ENCODE results near the gene SEMA4C.

SEMA4C gene

DNA sequence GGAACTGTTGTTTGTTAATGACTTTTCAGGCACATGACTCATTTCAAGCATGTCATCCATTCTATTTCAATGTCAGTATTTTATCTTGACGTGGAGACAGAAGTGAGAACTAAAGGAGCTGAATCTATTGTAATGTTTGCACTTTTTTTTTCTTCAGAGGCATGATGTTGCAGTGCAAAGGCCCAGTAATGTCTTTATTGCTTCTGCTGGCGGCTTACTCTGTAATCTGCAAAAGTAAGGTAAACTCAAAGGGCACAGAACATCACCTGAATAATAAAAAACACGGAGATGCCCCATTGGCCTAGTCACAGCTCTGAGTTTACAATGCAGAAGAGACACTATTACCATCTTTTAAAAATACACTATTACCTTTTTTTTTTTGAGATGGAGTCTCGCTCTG lies 56.2 kb downstream of the SEMA4C start:
- H3K4me3 ChIP-seq (ENCODE audit: low read length): no peak overlapping the region
- H3K9me3 ChIP-seq (ENCODE audit: insufficient read depth, low read length): no peaks in the 10 kb centered on the region
- H3K4me2 ChIP-seq (ENCODE audit: low read length): no peak overlapping the region
- no peak for TF ChIP-seq EZH2phosphoT487 (IDR thresholded peaks at IDR 0.05; ENCODE audit: low read depth)
- no peaks in the 10 kb centered on the region for H3K27me3 ChIP-seq (ENCODE audit: low read depth, low read length)
- no peak overlapping the region for H2AFZ ChIP-seq (ENCODE audit: low read depth, low read length)
- H4K20me1 ChIP-seq (ENCODE audit: insufficient read depth, low read length): peaks cover 8% of the 10 kb centered on the region; the same call in 1 of the 2 replicates
- no peak overlapping the region for H3K27ac ChIP-seq (ENCODE audit: low read length)
- H3K9ac ChIP-seq (ENCODE audit: low read length): no peak overlapping the region
- H3K79me2 ChIP-seq (ENCODE audit: low read length): peaks cover 17% of the 10 kb centered on the region
- peaks cover 13% of the 10 kb centered on the region for H3K4me1 ChIP-seq (ENCODE audit: low read length)
- H3K36me3 ChIP-seq (replicated peaks; ENCODE audit: low read depth, low read length): peaks cover 4% of the 10 kb centered on the region

DNA sequence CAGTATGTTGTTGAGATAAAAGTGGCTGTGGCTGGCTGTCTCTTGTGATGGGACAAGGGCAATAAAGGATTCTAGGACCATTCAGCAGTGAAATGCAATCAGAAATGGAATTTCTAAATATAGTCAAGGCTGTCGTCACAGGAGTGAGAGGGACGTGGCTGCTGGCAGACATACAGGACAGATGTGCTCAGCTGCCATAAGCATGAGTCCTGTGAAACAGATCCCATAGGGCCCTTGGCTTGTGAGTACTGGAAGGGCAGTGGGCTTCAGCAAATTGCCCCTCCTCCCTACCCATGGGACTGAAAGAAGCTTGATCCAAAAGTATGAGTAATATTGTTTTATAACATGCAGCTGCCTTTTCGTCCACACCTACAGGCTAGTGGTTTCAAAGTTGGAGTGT lies 58.0 kb downstream of the SEMA4C start:
- no peaks in the 10 kb centered on the region for H3K27me3 ChIP-seq (ENCODE audit: low read depth, low read length)
- no peaks in the 10 kb centered on the region for H4K20me1 ChIP-seq (ENCODE audit: insufficient read depth, low read length)
- no peak overlapping the region for H3K27ac ChIP-seq (ENCODE audit: low read length)
- H3K4me3 ChIP-seq (ENCODE audit: low read length): no peak overlapping the region
- H3K4me2 ChIP-seq (ENCODE audit: low read length): no peak overlapping the region
- H2AFZ ChIP-seq (ENCODE audit: low read depth, low read length): no peak overlapping the region
- TF ChIP-seq EZH2phosphoT487 (IDR thresholded peaks at IDR 0.05; ENCODE audit: low read depth) (no peak), CTCF (IDR thresholded peaks at IDR 0.05; ENCODE audit: low read depth, low read length) (no peak)
- no peaks in the 10 kb centered on the region for H3K36me3 ChIP-seq (replicated peaks; ENCODE audit: low read depth, low read length)
- peaks cover under 1% of the 10 kb centered on the region for H3K79me2 ChIP-seq (ENCODE audit: low read length)
- no peaks in the 10 kb centered on the region for H3K9me3 ChIP-seq (ENCODE audit: insufficient read depth, low read length)
- H3K4me1 ChIP-seq (ENCODE audit: low read length): peaks cover 5% of the 10 kb centered on the region; the same call in 1 of the 2 replicates
- no peak overlapping the region for H3K9ac ChIP-seq (ENCODE audit: low read length)

GRCh38 chr2:96810783-96811192 lies 59.1 kb downstream of the SEMA4C start:
- no peak overlapping the region for H3K27ac ChIP-seq (ENCODE audit: low read length)
- TF ChIP-seq CTCF (IDR thresholded peaks at IDR 0.05; ENCODE audit: low read depth, low read length): no peak
- no peak for TF ChIP-seq EZH2phosphoT487 (IDR thresholded peaks at IDR 0.05; ENCODE audit: low read depth)
- H3K9ac ChIP-seq (ENCODE audit: low read length): no peak overlapping the region
- no peak overlapping the region for H2AFZ ChIP-seq (ENCODE audit: low read depth, low read length)
- H3K79me2 ChIP-seq (ENCODE audit: low read length): no peaks in the 10 kb centered on the region
- no peak overlapping the region for H3K4me2 ChIP-seq (ENCODE audit: low read length)
- H4K20me1 ChIP-seq (ENCODE audit: insufficient read depth, low read length): no peaks in the 10 kb centered on the region
- H3K27me3 ChIP-seq (ENCODE audit: low read depth, low read length): no peaks in the 10 kb centered on the region
- peaks cover 5% of the 10 kb centered on the region; the same call in 1 of the 2 replicates for H3K4me1 ChIP-seq (ENCODE audit: low read length)
- no peaks in the 10 kb centered on the region for H3K36me3 ChIP-seq (replicated peaks; ENCODE audit: low read depth, low read length)
- H3K4me3 ChIP-seq (ENCODE audit: low read length): no peak overlapping the region
- no peaks in the 10 kb centered on the region for H3K9me3 ChIP-seq (ENCODE audit: insufficient read depth, low read length)

GRCh38 chr2:96809951-96810782 lies 59.7 kb downstream of the SEMA4C start:
- Histone ChIP-seq H3K27ac (ENCODE audit: low read length) (no peak overlapping the region), H3K79me2 (ENCODE audit: low read length) (no peaks in the 10 kb centered on the region), H3K4me2 (ENCODE audit: low read length) (no peak overlapping the region), H3K27me3 (ENCODE audit: low read depth, low read length) (no peaks in the 10 kb centered on the region), H3K9me3 (ENCODE audit: insufficient read depth, low read length) (no peaks in the 10 kb centered on the region), H4K20me1 (ENCODE audit: insufficient read depth, low read length) (no peaks in the 10 kb centered on the region), H3K36me3 (replicated peaks; ENCODE audit: low read depth, low read length) (no peaks in the 10 kb centered on the region), H3K9ac (ENCODE audit: low read length) (no peak overlapping the region), H3K4me1 (ENCODE audit: low read length) (peaks cover 3% of the 10 kb centered on the region; the same call in 1 of the 2 replicates), H2AFZ (ENCODE audit: low read depth, low read length) (no peak overlapping the region), H3K4me3 (ENCODE audit: low read length) (no peak overlapping the region)
- TF ChIP-seq CTCF (IDR thresholded peaks at IDR 0.05; ENCODE audit: low read depth, low read length): no peak
- TF ChIP-seq EZH2phosphoT487 (IDR thresholded peaks at IDR 0.05; ENCODE audit: low read depth): no peak

Data from OCI-LY3 (cell line).